ENCODE measurements around the gene CFDP1. TPM values are rescaled to one million over a fixed set of nuclear protein-coding genes. Genes with fewer than 3 reads are reported as not detected.

CFDP1 gene
- total and polyA plus RNA-seq, 2 of the 13 experiments (the other 11 are each of a cell fraction or from before 2014, with no cell fraction given) = 78.6 to 153 TPM

GRCh38 chr16:75420987-75421819, 12.1 kb downstream of the CFDP1 start (continued):
- TF ChIP-seq TRAFD1 (CRISPR knock-in tag; IDR thresholded peaks at IDR 0.05; ENCODE audit: borderline replicate concordance) = no peak
- no peak for TF ChIP-seq CREB3 (CRISPR knock-in tag; IDR thresholded peaks at IDR 0.05)
- TF ChIP-seq THAP11 (CRISPR knock-in tag; IDR thresholded peaks at IDR 0.05) = peak; percentile 70; the same call in 1 of the 2 replicates
- TF ChIP-seq CENPBD1 (CRISPR knock-in tag; IDR thresholded peaks at IDR 0.05; ENCODE audit: borderline replicate concordance, low read depth) = no peak
- no peak for TF ChIP-seq MYPOP (CRISPR knock-in tag; IDR thresholded peaks at IDR 0.05)
- TF ChIP-seq ZKSCAN5 (CRISPR knock-in tag; IDR thresholded peaks at IDR 0.05) = no peak
- 0 out of 2 replicates have a peak, but pooled peaks have one; percentile 35 for TF ChIP-seq PRDM10 (CRISPR knock-in tag; IDR thresholded peaks at IDR 0.05; ENCODE audit: low read depth)
- TF ChIP-seq HNF4A (CRISPR knock-in tag; IDR thresholded peaks at IDR 0.05) = no peak
- no peak for TF ChIP-seq HNRNPLL (IDR thresholded peaks at IDR 0.05; ENCODE audit: low read depth, low read length, poor library complexity, severe bottlenecking)
- no peak for TF ChIP-seq SNAPC5 (CRISPR knock-in tag; IDR thresholded peaks at IDR 0.05; ENCODE audit: borderline replicate concordance)
- TF ChIP-seq AGO1 (IDR thresholded peaks at IDR 0.05; ENCODE audit: low read depth, low read length, poor library complexity, severe bottlenecking) = no peak
- no peak for TF ChIP-seq ZNF44 (CRISPR knock-in tag; IDR thresholded peaks at IDR 0.05)
- no peak for TF ChIP-seq ZNF329 (CRISPR knock-in tag; IDR thresholded peaks at IDR 0.05; ENCODE audit: low read depth)
- TF ChIP-seq ZNF430 (CRISPR knock-in tag; IDR thresholded peaks at IDR 0.05) = no peak
- no peak for TF ChIP-seq STAT6 (CRISPR knock-in tag; IDR thresholded peaks at IDR 0.05; ENCODE audit: borderline replicate concordance)
- TF ChIP-seq ZNF3 (CRISPR knock-in tag; IDR thresholded peaks at IDR 0.05) = no peak
- no peak for TF ChIP-seq ZNF121 (CRISPR knock-in tag; IDR thresholded peaks at IDR 0.05)

Data from HepG2 (cell line).